Glomerular visceral epithelial cell (primary cell): ENCODE measurements around the gene ARSJ.
"Not testable (repeated sequence)": the region's sequence is repeated elsewhere in the genome, so short reads cannot be mapped to it uniquely, and the experiment has no call there.

Experiments used
- DNase-seq: peaks from one replicate; pipeline ENCODE4 v3.0.0-alpha.2; 2016; ENCODE audit errors: extremely low spot score

ARSJ gene

GRCh38 chr4:113958766-113959538, 20.5 kb downstream of the ARSJ start:
- peak; percentile 92 for DNase-seq

- no peak for DNase-seq
These were observed 21.5 kb downstream of the ARSJ start for GRCh38 chr4:113957956-113958355.

GRCh38 chr4:113955948-113956347, 23.5 kb downstream of the ARSJ start:
- no peak for DNase-seq

- no peak for DNase-seq
These were observed 24.0 kb downstream of the ARSJ start for GRCh38 chr4:113955411-113955810.

- no peak for DNase-seq
These were observed 25.6 kb downstream of the ARSJ start for GRCh38 chr4:113953888-113954287.

GRCh38 chr4:113952452-113953029, 26.9 kb downstream of the ARSJ start:
- DNase-seq, result peak; percentile 74

GRCh38 chr4:113951263-113951662, 28.2 kb downstream of the ARSJ start:
- DNase-seq, result no peak

- DNase-seq, result no peak
These were observed 29.2 kb downstream of the ARSJ start for GRCh38 chr4:113950207-113950606.

GRCh38 chr4:113947484-113947883, 32.0 kb downstream of the ARSJ start:
- no peak for DNase-seq

GRCh38 chr4:113945906-113946305, 33.5 kb downstream of the ARSJ start:
- DNase-seq, result peak; percentile 20

- DNase-seq, result peak; percentile 35
These were observed 35.6 kb downstream of the ARSJ start for GRCh38 chr4:113943863-113944262.

- no peak for DNase-seq
These were observed 36.4 kb downstream of the ARSJ start for GRCh38 chr4:113943085-113943484.

- peak; percentile 23 for DNase-seq
These were observed 37.6 kb downstream of the ARSJ start for GRCh38 chr4:113941836-113942235.

- DNase-seq, result not testable (repeated sequence)
These were observed 39.3 kb downstream of the ARSJ start for GRCh38 chr4:113940103-113940502.

GRCh38 chr4:113935190-113935589, 44.3 kb downstream of the ARSJ start:
- DNase-seq, result no peak

GRCh38 chr4:113924706-113925105, 54.7 kb downstream of the ARSJ start:
- not testable (repeated sequence) for DNase-seq

- peak; percentile 42 for DNase-seq
These were observed 58.2 kb downstream of the ARSJ start for GRCh38 chr4:113921089-113921794.

GRCh38 chr4:113919611-113920010, 59.8 kb downstream of the ARSJ start:
- peak; percentile 18 for DNase-seq

GRCh38 chr4:113919145-113919544, 60.3 kb downstream of the ARSJ start:
- DNase-seq, result no peak

- no peak for DNase-seq
These were observed 70.6 kb downstream of the ARSJ start for GRCh38 chr4:113908829-113909228.

GRCh38 chr4:113907559-113907958, 71.9 kb downstream of the ARSJ start:
- DNase-seq, result no peak

GRCh38 chr4:113905301-113905700, 74.1 kb downstream of the ARSJ start:
- DNase-seq, result no peak

- DNase-seq, result no peak
These were observed 74.6 kb downstream of the ARSJ start for GRCh38 chr4:113904877-113905276.
